ENCODE data around the gene VSTM2L. TPM values are rescaled to one million over a fixed set of nuclear protein-coding genes. Genes with fewer than 3 reads are reported as not detected.

Gene VSTM2L
- polyA plus RNA-seq, 2 donors, result 0.26 to 0.57 TPM

GRCh38 chr20:37867289-37868195 is 35.4 kb upstream of the VSTM2L start:
- Histone ChIP-seq H3K4me1 (ENCODE audit: control insufficient read depth in 2 of 2, insufficient read depth in 2 of 2, low read length in 1 of 2) (no peaks in the 10 kb centered on the region), H3K27me3 (ENCODE audit: control insufficient read depth in 1 of 2, insufficient read depth in 2 of 2, low read length in 2 of 2) (no peaks in the 10 kb centered on the region), H3K9me3 (ENCODE audit: control insufficient read depth in 2 of 2, insufficient read depth in 1 of 2, low read depth in 1 of 2, low read length in 1 of 2) (no peaks in the 10 kb centered on the region), H3K27ac (ENCODE audit: low read depth in 2 of 2, low read length in 1 of 2) (no peak overlapping the region), H3K4me3 (ENCODE audit: low read depth in 1 of 2, low read length in 2 of 2) (no peak overlapping the region), H3K36me3 (ENCODE audit: control insufficient read depth in 2 of 2, insufficient read depth in 2 of 2, low read length in 1 of 2) (peaks cover 7 to 33% of the 10 kb centered on the region in 2 donors)
- WGBS, 2 donors, result 77 to 78% methylated on average over 15 of the region's 15 CpGs

GRCh38 chr20:37868851-37869333 is 34.0 kb upstream of the VSTM2L start:
- 76 to 78% methylated on average over 3 of the region's 3 CpGs for WGBS, 2 donors
- Histone ChIP-seq H3K27ac (ENCODE audit: low read depth in 2 of 2, low read length in 1 of 2) (no peak overlapping the region), H3K9me3 (ENCODE audit: control insufficient read depth in 2 of 2, insufficient read depth in 1 of 2, low read depth in 1 of 2, low read length in 1 of 2) (no peaks in the 10 kb centered on the region), H3K36me3 (ENCODE audit: control insufficient read depth in 2 of 2, insufficient read depth in 2 of 2, low read length in 1 of 2) (peaks cover 7 to 37% of the 10 kb centered on the region in 2 donors), H3K27me3 (ENCODE audit: control insufficient read depth in 1 of 2, insufficient read depth in 2 of 2, low read length in 2 of 2) (no peaks in the 10 kb centered on the region), H3K4me1 (ENCODE audit: control insufficient read depth in 2 of 2, insufficient read depth in 2 of 2, low read length in 1 of 2) (no peaks in the 10 kb centered on the region), H3K4me3 (ENCODE audit: low read depth in 1 of 2, low read length in 2 of 2) (no peak overlapping the region)

- no peaks in the 10 kb centered on the region for H3K4me1 ChIP-seq (ENCODE audit: control insufficient read depth in 2 of 2, insufficient read depth in 2 of 2, low read length in 1 of 2)
- peaks cover 7 to 40% of the 10 kb centered on the region in 2 donors for H3K36me3 ChIP-seq (ENCODE audit: control insufficient read depth in 2 of 2, insufficient read depth in 2 of 2, low read length in 1 of 2)
- H3K9me3 ChIP-seq (ENCODE audit: control insufficient read depth in 2 of 2, insufficient read depth in 1 of 2, low read depth in 1 of 2, low read length in 1 of 2), result no peaks in the 10 kb centered on the region
- WGBS, 2 donors, result 85% methylated on average over 6 of the region's 6 CpGs
- no peak overlapping the region for H3K27ac ChIP-seq (ENCODE audit: low read depth in 2 of 2, low read length in 1 of 2)
- no peak overlapping the region for H3K4me3 ChIP-seq (ENCODE audit: low read depth in 1 of 2, low read length in 2 of 2)
- H3K27me3 ChIP-seq (ENCODE audit: control insufficient read depth in 1 of 2, insufficient read depth in 2 of 2, low read length in 2 of 2), result no peaks in the 10 kb centered on the region
These were observed 33.5 kb upstream of the VSTM2L start for GRCh38 chr20:37869334-37869861.

- Histone ChIP-seq H3K36me3 (ENCODE audit: control insufficient read depth in 2 of 2, insufficient read depth in 2 of 2, low read length in 1 of 2) (peaks cover 7 to 40% of the 10 kb centered on the region in 2 donors), H3K9me3 (ENCODE audit: control insufficient read depth in 2 of 2, insufficient read depth in 1 of 2, low read depth in 1 of 2, low read length in 1 of 2) (no peaks in the 10 kb centered on the region)
These were observed 32.6 kb upstream of the VSTM2L start for GRCh38 chr20:37870294-37870693.

GRCh38 chr20:37871751-37872150 is 31.2 kb upstream of the VSTM2L start:
- no peak overlapping the region for H3K4me3 ChIP-seq (ENCODE audit: low read depth in 1 of 2, low read length in 2 of 2)
- WGBS, 2 donors, result 96 to 98% methylated on average over 13 of the region's 13 CpGs
- H3K4me1 ChIP-seq (ENCODE audit: control insufficient read depth in 2 of 2, insufficient read depth in 2 of 2, low read length in 1 of 2), result no peaks in the 10 kb centered on the region
- peaks cover 7 to 36% of the 10 kb centered on the region in 2 donors for H3K36me3 ChIP-seq (ENCODE audit: control insufficient read depth in 2 of 2, insufficient read depth in 2 of 2, low read length in 1 of 2)
- H3K27ac ChIP-seq (ENCODE audit: low read depth in 2 of 2, low read length in 1 of 2), result no peak overlapping the region
- H3K9me3 ChIP-seq (ENCODE audit: control insufficient read depth in 2 of 2, insufficient read depth in 1 of 2, low read depth in 1 of 2, low read length in 1 of 2), result no peaks in the 10 kb centered on the region
- H3K27me3 ChIP-seq (ENCODE audit: control insufficient read depth in 1 of 2, insufficient read depth in 2 of 2, low read length in 2 of 2), result no peaks in the 10 kb centered on the region

More at GRCh38 chr20:37870294-37870693, 32.6 kb upstream of the VSTM2L start:
- Histone ChIP-seq H3K4me1 (ENCODE audit: control insufficient read depth in 2 of 2, insufficient read depth in 2 of 2, low read length in 1 of 2) (no peaks in the 10 kb centered on the region), H3K27ac (ENCODE audit: low read depth in 2 of 2, low read length in 1 of 2) (no peak overlapping the region), H3K4me3 (ENCODE audit: low read depth in 1 of 2, low read length in 2 of 2) (no peak overlapping the region), H3K27me3 (ENCODE audit: control insufficient read depth in 1 of 2, insufficient read depth in 2 of 2, low read length in 2 of 2) (no peaks in the 10 kb centered on the region)
- 85 to 86% methylated on average over 11 of the region's 11 CpGs for WGBS, 2 donors

GRCh38 chr20:37872161-37872560 is 30.8 kb upstream of the VSTM2L start:
- WGBS, 2 donors, result 93 to 97% methylated on average over 9 of the region's 9 CpGs
- Histone ChIP-seq H3K9me3 (ENCODE audit: control insufficient read depth in 2 of 2, insufficient read depth in 1 of 2, low read depth in 1 of 2, low read length in 1 of 2) (no peaks in the 10 kb centered on the region), H3K4me1 (ENCODE audit: control insufficient read depth in 2 of 2, insufficient read depth in 2 of 2, low read length in 1 of 2) (no peaks in the 10 kb centered on the region), H3K27me3 (ENCODE audit: control insufficient read depth in 1 of 2, insufficient read depth in 2 of 2, low read length in 2 of 2) (no peaks in the 10 kb centered on the region), H3K36me3 (ENCODE audit: control insufficient read depth in 2 of 2, insufficient read depth in 2 of 2, low read length in 1 of 2) (peaks cover 7 to 36% of the 10 kb centered on the region in 2 donors), H3K4me3 (ENCODE audit: low read depth in 1 of 2, low read length in 2 of 2) (no peak overlapping the region), H3K27ac (ENCODE audit: low read depth in 2 of 2, low read length in 1 of 2) (no peak overlapping the region)

- H3K27ac ChIP-seq (ENCODE audit: low read depth in 2 of 2, low read length in 1 of 2), result no peak overlapping the region
- whole genome bisulfite sequencing, 2 donors, result 95 to 97% methylated on average over 11 of the region's 11 CpGs
- no peaks in the 10 kb centered on the region for H3K9me3 ChIP-seq (ENCODE audit: control insufficient read depth in 2 of 2, insufficient read depth in 1 of 2, low read depth in 1 of 2, low read length in 1 of 2)
- no peaks in the 10 kb centered on the region for H3K27me3 ChIP-seq (ENCODE audit: control insufficient read depth in 1 of 2, insufficient read depth in 2 of 2, low read length in 2 of 2)
- no peaks in the 10 kb centered on the region for H3K4me1 ChIP-seq (ENCODE audit: control insufficient read depth in 2 of 2, insufficient read depth in 2 of 2, low read length in 1 of 2)
- no peak overlapping the region for H3K4me3 ChIP-seq (ENCODE audit: low read depth in 1 of 2, low read length in 2 of 2)
- peaks cover 5 to 28% of the 10 kb centered on the region in 2 donors for H3K36me3 ChIP-seq (ENCODE audit: control insufficient read depth in 2 of 2, insufficient read depth in 2 of 2, low read length in 1 of 2)
These were observed 29.0 kb upstream of the VSTM2L start for GRCh38 chr20:37873884-37874283.

GRCh38 chr20:37875460-37876175 is 27.3 kb upstream of the VSTM2L start:
- Histone ChIP-seq H3K4me1 (ENCODE audit: control insufficient read depth in 2 of 2, insufficient read depth in 2 of 2, low read length in 1 of 2) (peaks cover 0 to 2% of the 10 kb centered on the region in 2 donors), H3K4me3 (ENCODE audit: low read depth in 1 of 2, low read length in 2 of 2) (no peak overlapping the region), H3K36me3 (ENCODE audit: control insufficient read depth in 2 of 2, insufficient read depth in 2 of 2, low read length in 1 of 2) (peaks cover 0 to 26% of the 10 kb centered on the region in 2 donors), H3K27me3 (ENCODE audit: control insufficient read depth in 1 of 2, insufficient read depth in 2 of 2, low read length in 2 of 2) (no peaks in the 10 kb centered on the region), H3K9me3 (ENCODE audit: control insufficient read depth in 2 of 2, insufficient read depth in 1 of 2, low read depth in 1 of 2, low read length in 1 of 2) (no peaks in the 10 kb centered on the region), H3K27ac (ENCODE audit: low read depth in 2 of 2, low read length in 1 of 2) (no peak overlapping the region)
- WGBS, 2 donors, result 89 to 90% methylated on average over 24 of the region's 24 CpGs

GRCh38 chr20:37876863-37877262 is 26.1 kb upstream of the VSTM2L start:
- H3K36me3 ChIP-seq (ENCODE audit: control insufficient read depth in 2 of 2, insufficient read depth in 2 of 2, low read length in 1 of 2), result peaks cover 0 to 18% of the 10 kb centered on the region in 2 donors
- H3K4me3 ChIP-seq (ENCODE audit: low read depth in 1 of 2, low read length in 2 of 2), result no peak overlapping the region
- H3K9me3 ChIP-seq (ENCODE audit: control insufficient read depth in 2 of 2, insufficient read depth in 1 of 2, low read depth in 1 of 2, low read length in 1 of 2), result no peaks in the 10 kb centered on the region
- no peak overlapping the region for H3K27ac ChIP-seq (ENCODE audit: low read depth in 2 of 2, low read length in 1 of 2)
- H3K4me1 ChIP-seq (ENCODE audit: control insufficient read depth in 2 of 2, insufficient read depth in 2 of 2, low read length in 1 of 2), result peaks cover 0 to 6% of the 10 kb centered on the region in 2 donors
- no peaks in the 10 kb centered on the region for H3K27me3 ChIP-seq (ENCODE audit: control insufficient read depth in 1 of 2, insufficient read depth in 2 of 2, low read length in 2 of 2)
- 72 to 73% methylated on average over 7 of the region's 7 CpGs for WGBS, 2 donors

Data from esophagus (tissue), 2 donors.